Upper lobe of right lung (tissue), 1 donor: ENCODE results near the gene NEAT1. TPM values are rescaled to one million over a fixed set of nuclear protein-coding genes. Genes with fewer than 3 reads are reported as not detected.

Experiments
- ATAC-seq: fragments of 200-7000 bp; cut with Tn5 transposase; one replicate; pipeline ENCODE4 v1.9.1; 2020; ENCODE audit warnings: mild to moderate bottlenecking, moderate library complexity
- DNase-seq: peaks from one replicate; pipeline ENCODE4 v3.0.0-alpha.2; 2020
- H3K27ac ChIP-seq: fragments of 200-600 bp; one replicate; pipeline ENCODE4 v1.8.0; 2022
- H3K27me3 ChIP-seq: fragments of 200-600 bp; one replicate; pipeline ENCODE4 v1.8.0; 2022; ENCODE audit warnings: mild to moderate bottlenecking
- H3K36me3 ChIP-seq: fragments of 200-600 bp; one replicate; pipeline ENCODE4 v1.8.0; 2022
- H3K4me1 ChIP-seq: fragments of 200-600 bp; one replicate; pipeline ENCODE4 v1.8.0; 2022
- H3K4me3 ChIP-seq: fragments of 200-600 bp; one replicate; pipeline ENCODE4 v1.8.0; 2022; ENCODE audit warnings: mild to moderate bottlenecking
- H3K9me3 ChIP-seq: fragments of 200-600 bp; one replicate; pipeline ENCODE4 v1.8.0; 2022
- CTCF ChIP-seq: fragments of 200-600 bp; IDR thresholded peaks from one replicate; pipeline ENCODE4 v1.8.0; 2022; ENCODE audit warnings: antibody characterized with exemption
- intact Hi-C: fragments of 100-400 bp; cut with DNase I; formaldehyde crosslinking; loops from one replicate; pipeline ENCODE4 v1.11.0; 2022
- total RNA-seq: library from RNA; stranded (reverse); fragmentation: NEBNext Ultra II Directional; extraction: Animal tissue kit (Norgen Biotek cat#: 25700); gene quantifications from one replicate; pipeline ENCODE4 v1.2.1, GENCODE V29; 2021
- donor health status: DM: no; HTN: yes; CAD: no; lungs with severe emphysema.

Gene NEAT1
- total RNA-seq, 1 donor from 2014 or later = 1,120 TPM

- Histone ChIP-seq H3K4me1 (peaks cover 60% of the 10 kb centered on the region), H3K4me3 (no peak overlapping the region), H3K27me3 (no peaks in the 10 kb centered on the region), H3K36me3 (no peaks in the 10 kb centered on the region), H3K27ac (peak overlapping the region; percentile 100), H3K9me3 (no peaks in the 10 kb centered on the region)
- TF ChIP-seq CTCF = no peak
- peak; percentile 38 for DNase-seq
- intact Hi-C loops = no loop called here
- ATAC-seq = no peak
Observed at GRCh38 chr11:65486570-65487466, 64.2 kb downstream of the NEAT1 start.

- ATAC-seq = peak; percentile 92
- Histone ChIP-seq H3K27ac (peak overlapping the region; percentile 100), H3K4me1 (peaks cover 68% of the 10 kb centered on the region), H3K4me3 (no peak overlapping the region), H3K36me3 (no peaks in the 10 kb centered on the region), H3K27me3 (no peaks in the 10 kb centered on the region), H3K9me3 (no peaks in the 10 kb centered on the region)
- intact Hi-C loops = no loop called here
- no peak for TF ChIP-seq CTCF
- DNase-seq = peak; percentile 96
Observed at GRCh38 chr11:65487467-65488272, 65.1 kb downstream of the NEAT1 start.

GRCh38 chr11:65488273-65489034 lies 65.9 kb downstream of the NEAT1 start:
- peaks cover 76% of the 10 kb centered on the region for H3K4me1 ChIP-seq
- no peak overlapping the region for H3K4me3 ChIP-seq
- peak overlapping the region; percentile 100 for H3K27ac ChIP-seq
- intact Hi-C loops = no loop called here
- H3K36me3 ChIP-seq = no peaks in the 10 kb centered on the region
- H3K9me3 ChIP-seq = no peaks in the 10 kb centered on the region
- no peak for TF ChIP-seq CTCF
- no peaks in the 10 kb centered on the region for H3K27me3 ChIP-seq
- peak; percentile 68 for DNase-seq
- ATAC-seq = no peak

- intact Hi-C loops = no loop called here
- Histone ChIP-seq H3K27ac (peak overlapping the region; percentile 100), H3K4me3 (no peak overlapping the region), H3K9me3 (no peaks in the 10 kb centered on the region), H3K4me1 (peaks cover 83% of the 10 kb centered on the region), H3K27me3 (no peaks in the 10 kb centered on the region), H3K36me3 (no peaks in the 10 kb centered on the region)
- no peak for TF ChIP-seq CTCF
- no peak for ATAC-seq
- peak; percentile 64 for DNase-seq
Observed at GRCh38 chr11:65489035-65489705, 66.6 kb downstream of the NEAT1 start.
